Left colon (tissue), 2 donors: ENCODE results near the gene MYO3B. TPM values are rescaled to one million over a fixed set of nuclear protein-coding genes. Genes with fewer than 3 reads are reported as not detected.

Experiments used
- ATAC-seq: fragments of 200-7000 bp; cut with Tn5 transposase; one replicate; pipeline ENCODE4 v1.9.1; 2020; ENCODE audit warnings: mild to moderate bottlenecking, moderate library complexity
- DNase-seq, 2 donors: peaks; one replicate each; pipeline ENCODE4 v3.0.0-alpha.2; 2020
- intact Hi-C, 2 donors: fragments of 100-400 bp; cut with DNase I in 1 of 2; cut with micrococcal nuclease in 1 of 2; formaldehyde crosslinking; loops; one replicate each; pipeline versions ENCODE4 v1.11.2 to v1.14.0; 2022; cut with DNase I, micrococcal nuclease
- total RNA-seq, 2 donors: library from RNA; stranded (reverse); fragmentation: NEBNext Ultra II Directional; extraction: Animal tissue kit (Norgen Biotek cat#: 25700); gene quantifications; one replicate each; pipeline ENCODE4 v1.2.1, GENCODE V29; 2021
- donor health status: DM: no; HTN: no; CAD: no.
- donor health status: DM: yes; HTN: yes; CAD: no.

MYO3B gene
- total RNA-seq, 2 donors from 2014 or later = 0.09 TPM; not detected in 1

- ATAC-seq (peak; percentile 53), DNase-seq (no peak)
- intact Hi-C loops = no loop called here
Measured at GRCh38 chr2:170313992-170314348, 136.0 kb downstream of the MYO3B start.

- intact Hi-C loops = no loop called here
- DNase-seq = no peak
- peak; percentile 77 for ATAC-seq
Measured at GRCh38 chr2:170314744-170315447, 136.9 kb downstream of the MYO3B start.

GRCh38 chr2:170320948-170321347 is 143.0 kb downstream of the MYO3B start:
- no peak for DNase-seq
- intact Hi-C loops = no loop called here
- ATAC-seq = no peak

- intact Hi-C loops = no loop called here
- DNase-seq (no peak), ATAC-seq (no peak)
Measured at GRCh38 chr2:170321526-170321925, 143.6 kb downstream of the MYO3B start.

GRCh38 chr2:170322140-170322766 is 144.3 kb downstream of the MYO3B start:
- ATAC-seq (no peak), DNase-seq (no peak)
- intact Hi-C loops = no loop called here

- no peak for DNase-seq
- intact Hi-C loops = no loop called here
- no peak for ATAC-seq
Measured at GRCh38 chr2:170323743-170324142, 145.8 kb downstream of the MYO3B start.

GRCh38 chr2:170324640-170325046 is 146.7 kb downstream of the MYO3B start:
- intact Hi-C loops = no loop called here
- ATAC-seq (peak; percentile 66), DNase-seq (no peak)

- intact Hi-C loops = no loop called here
- DNase-seq = no peak
- no peak for ATAC-seq
Measured at GRCh38 chr2:170330881-170331280, 152.9 kb downstream of the MYO3B start.

- ATAC-seq (no peak), DNase-seq (no peak)
- intact Hi-C loops = no loop called here
Measured at GRCh38 chr2:170332676-170333402, 154.9 kb downstream of the MYO3B start.

GRCh38 chr2:170335351-170335750 is 157.4 kb downstream of the MYO3B start:
- intact Hi-C loops = no loop called here
- DNase-seq (no peak), ATAC-seq (no peak)

- no peak for ATAC-seq
- intact Hi-C loops = no loop called here
- no peak for DNase-seq
Measured at GRCh38 chr2:170336408-170336807, 158.5 kb downstream of the MYO3B start.

- intact Hi-C loops = no loop called here
Measured at GRCh38 chr2:170336916-170337315, 159.0 kb downstream of the MYO3B start.

GRCh38 chr2:170339322-170339721 is 161.4 kb downstream of the MYO3B start:
- no peak for ATAC-seq
- no peak for DNase-seq
- intact Hi-C loops = no loop called here

More at GRCh38 chr2:170336916-170337315, 159.0 kb downstream of the MYO3B start:
- ATAC-seq = no peak
- no peak for DNase-seq

- ATAC-seq (no peak), DNase-seq (no peak)
- intact Hi-C loops = no loop called here
Measured at GRCh38 chr2:170339750-170340692, 162.1 kb downstream of the MYO3B start.

GRCh38 chr2:170340693-170341068 is 162.7 kb downstream of the MYO3B start:
- ATAC-seq (no peak), DNase-seq (no peak)

GRCh38 chr2:170341684-170342623 is 164.0 kb downstream of the MYO3B start:
- DNase-seq = no peak
- no peak for ATAC-seq
- intact Hi-C loops = no loop called here

More at GRCh38 chr2:170340693-170341068, 162.7 kb downstream of the MYO3B start:
- intact Hi-C loops = no loop called here

- ATAC-seq = no peak
- no peak for DNase-seq
- intact Hi-C loops = no loop called here
Measured at GRCh38 chr2:170344663-170345346, 166.9 kb downstream of the MYO3B start.
